Measurements from ENCODE around the gene ETV5.

DNA sequence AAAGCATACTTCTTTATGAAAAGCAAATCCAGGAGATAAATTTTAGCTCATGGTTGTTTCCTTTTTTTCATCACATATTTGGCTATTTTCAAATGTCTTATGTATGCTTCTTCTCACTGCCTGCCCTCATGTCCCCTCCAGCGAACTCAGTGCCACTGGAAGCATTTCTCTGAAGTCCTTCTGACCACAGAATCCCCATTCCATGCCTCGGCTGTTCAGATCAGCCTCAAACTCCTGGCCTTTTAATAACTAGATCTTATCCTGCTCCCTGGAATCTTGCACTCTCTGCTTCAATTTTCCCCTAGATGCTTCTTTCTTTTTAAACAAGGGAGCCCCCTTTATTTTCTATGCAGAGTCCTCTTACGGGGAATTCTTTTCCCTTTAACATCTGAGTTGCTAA lies 10.1 kb downstream of the ETV5 start:
- TF ChIP-seq POLR2A (IDR thresholded peaks at IDR 0.05) (no peak), POLR2AphosphoS5 (IDR thresholded peaks at IDR 0.05) (no peak)
- TF ChIP-seq, protein P1, sequence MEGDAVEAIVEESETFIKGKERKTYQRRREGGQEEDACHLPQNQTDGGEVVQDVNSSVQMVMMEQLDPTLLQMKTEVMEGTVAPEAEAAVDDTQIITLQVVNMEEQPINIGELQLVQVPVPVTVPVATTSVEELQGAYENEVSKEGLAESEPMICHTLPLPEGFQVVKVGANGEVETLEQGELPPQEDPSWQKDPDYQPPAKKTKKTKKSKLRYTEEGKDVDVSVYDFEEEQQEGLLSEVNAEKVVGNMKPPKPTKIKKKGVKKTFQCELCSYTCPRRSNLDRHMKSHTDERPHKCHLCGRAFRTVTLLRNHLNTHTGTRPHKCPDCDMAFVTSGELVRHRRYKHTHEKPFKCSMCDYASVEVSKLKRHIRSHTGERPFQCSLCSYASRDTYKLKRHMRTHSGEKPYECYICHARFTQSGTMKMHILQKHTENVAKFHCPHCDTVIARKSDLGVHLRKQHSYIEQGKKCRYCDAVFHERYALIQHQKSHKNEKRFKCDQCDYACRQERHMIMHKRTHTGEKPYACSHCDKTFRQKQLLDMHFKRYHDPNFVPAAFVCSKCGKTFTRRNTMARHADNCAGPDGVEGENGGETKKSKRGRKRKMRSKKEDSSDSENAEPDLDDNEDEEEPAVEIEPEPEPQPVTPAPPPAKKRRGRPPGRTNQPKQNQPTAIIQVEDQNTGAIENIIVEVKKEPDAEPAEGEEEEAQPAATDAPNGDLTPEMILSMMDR (IDR thresholded peaks at IDR 0.05), result no peak

Measured in transverse colon (tissue), 4 donors.